Measurements from ENCODE around the gene KCND3. TPM values are rescaled to one million over a fixed set of nuclear protein-coding genes. Genes with fewer than 3 reads are reported as not detected.

KCND3 gene
- total RNA-seq, 1 donor from 2014 or later, result 0.86 TPM

- Mint-ChIP-seq H3K27ac (ENCODE audit: unreplicated experiment) (no peak overlapping the region), H3K4me1 (peaks cover 23% of the 10 kb centered on the region), H3K27me3 (ENCODE audit: low read depth) (peaks cover 18% of the 10 kb centered on the region)
Measured at GRCh38 chr1:111878091-111878490, 111.4 kb downstream of the KCND3 start.

GRCh38 chr1:111876631-111877030 lies 112.8 kb downstream of the KCND3 start:
- Mint-ChIP-seq H3K27me3 (ENCODE audit: low read depth) (peaks cover 18% of the 10 kb centered on the region), H3K27ac (ENCODE audit: unreplicated experiment) (no peak overlapping the region), H3K9me3 (no peaks in the 10 kb centered on the region), H3K4me1 (peaks cover 18% of the 10 kb centered on the region), H3K4me3 (no peak overlapping the region), H3K36me3 (ENCODE audit: low read depth) (no peaks in the 10 kb centered on the region)
- DNase-seq (ENCODE audit: low read depth, low spot score), result no peak
- no peak for TF ChIP-seq CTCF (conservative IDR thresholded peaks at IDR 0.05)

More at GRCh38 chr1:111878091-111878490, 111.4 kb downstream of the KCND3 start:
- Mint-ChIP-seq H3K4me3 (no peak overlapping the region), H3K9me3 (no peaks in the 10 kb centered on the region), H3K36me3 (ENCODE audit: low read depth) (no peaks in the 10 kb centered on the region)
- no peak for DNase-seq (ENCODE audit: low read depth, low spot score)
- TF ChIP-seq CTCF (conservative IDR thresholded peaks at IDR 0.05), result no peak

- H3K4me1 Mint-ChIP-seq, result peaks cover 9% of the 10 kb centered on the region
- no peak overlapping the region for H3K4me3 Mint-ChIP-seq
- no peak overlapping the region for H3K27ac Mint-ChIP-seq (ENCODE audit: unreplicated experiment)
- H3K36me3 Mint-ChIP-seq (ENCODE audit: low read depth), result no peaks in the 10 kb centered on the region
- no peaks in the 10 kb centered on the region for H3K9me3 Mint-ChIP-seq
- H3K27me3 Mint-ChIP-seq (ENCODE audit: low read depth), result peaks cover 18% of the 10 kb centered on the region
- DNase-seq (ENCODE audit: low read depth, low spot score), result no peak
- no peak for TF ChIP-seq CTCF (conservative IDR thresholded peaks at IDR 0.05)
Measured at GRCh38 chr1:111875640-111876039, 113.8 kb downstream of the KCND3 start.

DNA sequence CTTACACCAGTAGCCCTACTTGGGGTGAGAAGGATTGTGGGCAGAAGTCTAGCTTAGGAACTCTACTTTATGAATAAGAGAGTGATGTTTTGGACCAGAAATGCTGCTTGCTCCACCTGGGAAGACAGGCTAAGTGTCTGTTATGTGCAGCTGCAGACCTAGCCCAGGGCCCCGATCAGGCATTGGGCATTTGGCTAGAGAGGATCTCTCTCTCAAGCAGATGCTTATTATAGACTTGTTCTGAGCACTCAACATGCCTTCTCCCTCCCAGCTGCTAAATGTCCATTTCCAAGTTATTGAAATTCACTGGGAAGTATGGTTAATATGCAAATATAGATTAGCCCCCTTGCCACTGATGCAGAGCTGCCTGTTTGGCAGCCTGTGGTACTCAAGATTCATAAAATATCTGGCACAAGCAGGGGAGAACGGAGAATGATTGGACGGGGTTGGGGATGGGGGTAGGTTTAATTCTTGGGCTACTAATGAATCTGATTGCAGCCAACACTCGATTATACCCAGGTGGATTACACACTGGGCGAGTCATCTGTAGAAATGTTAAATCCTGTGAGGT lies 115.9 kb downstream of the KCND3 start:
- no peaks in the 10 kb centered on the region for H3K4me1 Mint-ChIP-seq
- no peaks in the 10 kb centered on the region for H3K36me3 Mint-ChIP-seq (ENCODE audit: low read depth)
- no peaks in the 10 kb centered on the region for H3K9me3 Mint-ChIP-seq
- H3K27ac Mint-ChIP-seq (ENCODE audit: unreplicated experiment), result no peak overlapping the region
- no peak overlapping the region for H3K4me3 Mint-ChIP-seq
- peaks cover 18% of the 10 kb centered on the region for H3K27me3 Mint-ChIP-seq (ENCODE audit: low read depth)
- TF ChIP-seq CTCF (conservative IDR thresholded peaks at IDR 0.05), result no peak
- no peak for DNase-seq (ENCODE audit: low read depth, low spot score)

GRCh38 chr1:111870181-111870580 lies 119.3 kb downstream of the KCND3 start:
- H3K4me3 Mint-ChIP-seq, result no peak overlapping the region
- H3K27ac Mint-ChIP-seq (ENCODE audit: unreplicated experiment), result no peak overlapping the region
- no peaks in the 10 kb centered on the region for H3K36me3 Mint-ChIP-seq (ENCODE audit: low read depth)
- DNase-seq (ENCODE audit: low read depth, low spot score), result no peak
- H3K27me3 Mint-ChIP-seq (ENCODE audit: low read depth), result peaks cover 15% of the 10 kb centered on the region
- no peaks in the 10 kb centered on the region for H3K9me3 Mint-ChIP-seq
- H3K4me1 Mint-ChIP-seq, result no peaks in the 10 kb centered on the region
- TF ChIP-seq CTCF (conservative IDR thresholded peaks at IDR 0.05), result no peak
